Right ventricle myocardium inferior (tissue), 1 donor: ENCODE measurements around the gene MAML3. TPM values are rescaled to one million over a fixed set of nuclear protein-coding genes. Genes with fewer than 3 reads are reported as not detected.

Experiments
- ATAC-seq: fragments of 200-7000 bp; cut with Tn5 transposase; one replicate; pipeline ENCODE4 v1.9.1; 2020; ENCODE audit warnings: mild to moderate bottlenecking, moderate library complexity
- DNase-seq: peaks from one replicate; pipeline ENCODE4 v3.0.0; 2021; ENCODE audit errors: missing footprints
- intact Hi-C: fragments of 100-400 bp; cut with DNase I; formaldehyde crosslinking; loops from one replicate; pipeline ENCODE4 v1.11.0; 2022
- total RNA-seq: library from RNA; stranded (reverse); fragmentation: NEBNext Ultra II Directional; extraction: Animal tissue kit (Norgen Biotek cat#: 25700); gene quantifications from one replicate; pipeline ENCODE4 v1.2.1, GENCODE V29; 2021
- donor health status: DM: no; HTN: yes; CAD: no; lungs with severe emphysema.

MAML3 gene
- total RNA-seq, 1 donor from 2014 or later, result 2.3 TPM

DNA sequence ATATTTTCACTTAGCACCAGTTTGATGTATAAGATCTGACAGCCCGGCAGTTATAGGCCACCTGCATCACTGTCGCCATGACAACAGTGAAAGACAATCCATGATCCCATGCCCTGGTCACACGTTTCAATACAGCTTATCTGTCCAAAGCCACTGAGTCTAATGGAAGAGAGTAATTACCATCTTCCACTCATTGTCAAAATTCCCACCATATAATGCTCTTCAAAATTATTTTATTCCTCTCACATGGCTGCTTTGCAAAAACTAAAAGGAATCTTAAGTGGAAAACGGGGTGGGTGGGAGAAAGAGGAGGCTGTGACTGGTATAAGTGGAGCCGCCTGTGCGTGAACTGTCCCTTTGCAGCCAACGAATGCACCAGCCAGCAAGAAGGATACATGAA lies 44.2 kb downstream of the MAML3 start:
- intact Hi-C loops, result no loop called here
- ATAC-seq (no peak), DNase-seq (no peak)

DNA sequence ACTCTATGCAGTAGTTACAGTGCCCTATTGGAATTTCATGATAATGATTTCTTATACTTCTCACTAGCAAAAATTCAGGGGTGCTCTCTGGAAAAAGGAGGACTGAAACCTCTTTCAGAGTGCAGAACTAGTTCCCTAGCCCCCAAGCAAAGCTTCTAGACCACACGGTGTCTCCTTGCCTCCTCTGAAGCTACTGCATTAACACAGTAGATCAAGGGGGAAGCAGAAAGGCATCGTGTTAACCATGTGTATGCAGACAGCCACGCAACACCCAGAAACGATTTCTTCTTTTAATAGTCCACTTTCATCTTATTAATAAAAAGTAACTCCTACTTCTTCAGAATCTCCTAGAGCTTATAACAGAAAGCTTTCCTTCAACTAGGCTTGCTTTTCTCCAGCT lies 44.7 kb downstream of the MAML3 start:
- ATAC-seq (no peak), DNase-seq (no peak)
- intact Hi-C loops, result no loop called here

DNA sequence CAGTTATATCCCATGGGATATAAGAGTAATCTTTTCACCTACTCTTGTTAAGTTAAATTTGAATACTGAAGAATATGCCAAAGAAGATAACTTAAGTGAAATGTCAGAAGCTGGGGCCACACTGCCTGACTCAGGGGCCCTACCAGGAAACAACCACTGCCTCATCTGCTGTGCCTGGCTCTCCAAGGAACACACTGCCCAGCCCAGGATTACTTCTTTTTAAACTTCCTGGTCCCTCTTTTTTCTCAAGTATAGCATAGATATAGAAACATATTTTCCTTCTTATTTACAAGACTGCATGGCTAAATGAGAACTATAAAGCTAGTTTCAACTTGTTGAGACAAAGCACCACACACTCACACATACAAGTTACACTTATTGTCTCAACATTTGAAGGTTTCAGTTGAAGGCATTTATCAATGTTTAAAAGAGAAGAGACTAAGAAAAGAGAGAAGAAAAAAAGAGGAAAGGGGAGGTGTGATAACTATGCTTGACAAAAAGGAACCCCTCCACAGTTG lies 45.2 kb downstream of the MAML3 start:
- DNase-seq (no peak), ATAC-seq (no peak)
- intact Hi-C loops, result no loop called here

DNA sequence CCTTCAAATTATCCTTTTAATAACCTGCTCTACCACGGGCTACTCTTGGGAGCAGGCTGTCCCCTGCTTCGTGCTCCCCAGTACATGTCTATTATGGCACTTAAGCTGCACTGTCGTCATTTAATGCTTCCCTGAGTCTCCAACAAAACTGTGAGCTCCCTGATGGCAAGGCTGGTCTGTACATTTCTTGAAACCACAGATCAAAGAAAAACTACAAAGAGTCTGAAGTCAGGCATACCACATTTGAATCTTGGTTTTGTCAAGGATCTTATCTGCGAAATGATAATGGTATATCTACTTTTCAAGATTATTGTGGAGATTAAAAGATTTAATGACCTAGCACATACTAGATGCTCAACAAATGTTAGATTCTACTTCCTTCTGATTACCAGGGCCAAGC lies 45.7 kb downstream of the MAML3 start:
- ATAC-seq (no peak), DNase-seq (no peak)
- intact Hi-C loops, result no loop called here

DNA sequence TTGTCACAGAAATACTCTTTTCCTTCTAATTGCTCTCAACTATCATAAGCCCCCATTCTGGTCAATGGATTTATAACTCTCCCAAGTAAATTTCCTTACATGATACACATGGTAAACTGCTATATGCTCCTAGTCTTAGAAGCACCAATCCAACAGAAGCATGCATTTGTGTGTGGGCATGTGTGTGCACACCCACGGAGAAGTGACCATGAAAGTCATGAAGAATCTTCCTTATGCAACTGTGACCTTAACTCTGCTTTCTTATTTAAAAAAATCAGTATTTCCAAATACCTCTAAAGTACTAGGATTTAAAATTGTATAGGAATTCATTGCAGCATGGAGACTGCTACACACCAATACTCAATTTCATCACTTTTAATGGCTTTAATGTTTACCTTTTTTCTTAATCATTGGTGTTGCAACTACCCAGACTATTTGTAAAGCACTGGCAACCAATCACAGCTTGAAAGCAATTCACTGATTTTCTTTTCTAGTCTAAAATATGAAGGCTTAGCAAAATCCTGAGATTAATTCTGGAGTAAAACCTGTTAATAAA lies 47.6 kb downstream of the MAML3 start:
- no peak for DNase-seq
- intact Hi-C loops, result no loop called here
- ATAC-seq, result no peak

DNA sequence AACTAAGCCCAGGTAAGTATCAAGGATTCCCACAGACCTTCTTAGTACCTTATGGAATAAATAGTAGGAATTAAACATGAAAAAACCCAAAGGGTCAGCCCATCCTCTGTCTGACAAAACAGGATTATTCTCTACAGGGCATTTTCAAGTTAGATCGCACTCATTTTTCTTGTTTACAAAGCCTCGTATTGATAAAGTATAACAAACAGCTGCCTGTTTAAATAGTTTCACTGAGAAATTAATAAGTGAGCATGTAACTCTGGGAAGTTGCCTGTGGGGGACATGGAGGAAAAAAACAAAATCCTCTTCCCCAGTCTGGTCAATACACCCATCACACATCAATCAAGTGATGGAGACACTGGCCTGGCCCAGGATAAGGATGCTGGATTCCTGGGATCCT lies 48.5 kb downstream of the MAML3 start:
- no peak for ATAC-seq
- intact Hi-C loops, result no loop called here
- no peak for DNase-seq

DNA sequence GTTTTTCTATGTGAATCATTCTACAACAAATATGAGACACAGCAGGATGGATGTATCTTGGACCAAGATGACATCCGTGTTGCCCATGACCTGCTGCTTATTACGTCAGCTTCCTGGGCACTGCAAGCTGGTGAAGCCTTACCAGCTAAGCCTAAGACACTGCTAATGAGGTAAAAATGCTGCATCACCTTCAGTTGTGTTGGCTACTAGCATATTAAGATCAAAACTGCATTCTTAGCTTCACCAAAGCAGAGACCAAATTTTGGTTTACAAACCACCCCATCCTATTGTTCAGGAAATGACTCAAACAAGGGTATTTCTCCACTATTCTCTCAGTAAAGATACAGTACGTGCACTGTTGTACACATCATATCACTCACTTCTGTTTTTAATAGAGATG lies 50.3 kb downstream of the MAML3 start:
- intact Hi-C loops, result no loop called here
- DNase-seq, result no peak
- no peak for ATAC-seq

DNA sequence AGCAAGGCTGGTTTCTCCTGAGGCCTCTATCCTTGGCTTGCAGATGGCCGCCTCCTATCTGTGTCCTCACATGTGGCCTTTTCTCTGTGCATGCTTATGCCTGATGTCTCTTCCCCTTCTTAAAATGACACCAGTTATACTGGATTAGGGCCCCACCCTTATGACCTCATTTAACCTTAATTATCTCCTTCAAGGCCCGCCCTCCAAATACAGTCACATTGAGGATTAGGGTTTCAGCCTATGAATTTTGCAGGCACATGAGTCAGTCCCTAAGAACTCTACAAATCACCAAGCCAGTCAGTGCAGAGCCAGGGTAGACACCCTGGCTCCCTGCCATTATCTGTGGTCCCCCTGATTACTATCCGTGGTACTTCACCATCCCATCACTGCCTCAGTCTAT lies 51.6 kb downstream of the MAML3 start:
- intact Hi-C loops, result no loop called here
- ATAC-seq, result no peak

DNA sequence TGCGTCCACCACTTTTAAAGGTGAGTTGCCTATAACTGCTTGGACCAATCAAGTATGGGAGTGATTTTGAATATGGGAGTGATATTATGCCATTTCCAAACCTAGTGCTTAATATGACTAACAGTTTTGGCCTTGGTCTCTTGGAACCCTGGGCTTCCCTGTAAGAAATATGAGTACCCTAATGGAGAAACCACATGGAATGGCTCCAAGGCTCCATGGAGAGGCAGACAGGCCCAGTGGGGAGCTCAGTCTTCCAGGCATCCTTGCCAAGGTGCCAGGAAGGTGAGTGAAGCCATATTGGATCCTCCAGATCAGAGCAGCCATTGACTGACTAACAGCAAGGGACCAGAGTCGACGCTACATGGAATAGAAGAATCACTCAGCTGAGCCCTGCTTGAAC lies 53.2 kb downstream of the MAML3 start:
- ATAC-seq, result no peak
- intact Hi-C loops, result no loop called here

More for the DNA sequence above, 51.6 kb downstream of the MAML3 start:
- no peak for DNase-seq

DNA sequence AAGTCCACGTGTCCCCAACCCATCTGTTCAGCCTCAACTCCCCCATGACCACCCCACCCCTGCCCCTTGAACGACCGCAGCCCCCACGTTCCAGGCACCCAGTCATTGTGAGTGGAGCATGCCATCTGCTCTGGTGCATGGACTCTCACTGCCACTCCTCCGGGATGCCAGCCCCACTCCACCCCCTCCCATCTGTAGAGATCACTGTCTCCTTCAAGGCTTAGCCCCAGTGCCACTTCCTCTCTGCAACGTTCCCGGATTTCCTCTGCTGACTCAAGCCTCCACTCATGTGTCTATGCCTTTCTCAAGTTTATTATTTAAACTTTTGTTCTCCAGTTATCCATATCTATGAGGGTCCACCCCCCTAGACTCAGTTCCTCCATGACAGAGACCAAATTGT lies 54.0 kb downstream of the MAML3 start:
- intact Hi-C loops, result no loop called here
- ATAC-seq (peak; percentile 45), DNase-seq (peak; percentile 71)

More for the DNA sequence above, 53.2 kb downstream of the MAML3 start:
- DNase-seq, result no peak

DNA sequence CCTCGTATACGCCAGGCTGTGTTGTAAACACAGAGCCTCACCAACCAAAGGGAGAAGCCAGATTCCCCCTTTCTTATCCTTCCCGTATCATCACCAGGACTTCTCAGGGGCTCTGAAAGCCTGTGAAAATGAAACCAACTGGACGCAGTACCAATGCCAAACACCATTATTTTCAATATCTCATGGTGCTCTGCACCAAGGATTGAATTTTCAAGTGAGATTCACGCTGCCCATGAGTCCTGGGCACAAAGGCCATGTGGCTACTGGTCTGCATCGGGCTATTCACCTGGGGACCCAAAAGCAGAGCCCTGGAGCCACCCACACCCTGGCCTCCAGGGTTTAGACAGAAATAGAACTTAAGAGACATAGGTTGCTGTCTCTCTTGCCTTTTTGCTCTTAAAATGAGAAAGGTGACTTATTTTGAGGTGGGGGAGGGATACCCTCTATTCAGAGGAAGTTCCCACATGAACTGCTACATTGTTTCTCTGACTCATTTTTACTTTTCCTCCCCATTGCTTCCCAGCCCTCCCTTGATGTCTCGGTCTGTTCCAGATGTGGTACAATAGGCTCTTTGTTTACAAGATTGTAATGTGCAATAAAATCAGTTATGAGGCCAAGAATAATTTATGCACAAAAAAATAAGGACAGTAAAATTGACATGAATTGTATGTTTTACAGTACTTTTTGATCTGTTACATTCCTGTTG lies 55.4 kb downstream of the MAML3 start:
- DNase-seq, result no peak
- peak; percentile 68 for ATAC-seq
- intact Hi-C loops, result loop anchor here (1.0 kb wide), 1 partner anchor 52 kb away; no protein-coding TSS in a partner anchor

DNA sequence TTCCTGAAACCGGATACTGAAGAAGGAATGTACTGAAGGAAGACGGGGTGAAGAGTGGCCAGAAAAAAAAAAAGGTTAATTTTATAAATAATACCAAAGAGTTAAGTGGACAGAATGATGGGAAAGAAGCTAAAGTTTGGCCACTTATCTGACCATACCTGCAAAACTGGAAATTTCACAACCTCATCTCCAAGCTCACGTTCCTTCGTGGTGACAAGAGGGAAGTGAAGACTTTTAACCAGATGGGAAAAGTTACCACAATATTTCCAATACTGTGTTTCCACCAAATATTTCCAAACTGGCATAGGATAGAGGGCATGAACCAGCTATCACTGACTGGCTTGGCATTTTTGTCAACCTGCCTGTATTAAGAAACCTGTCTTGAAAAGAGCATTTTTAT lies 56.4 kb downstream of the MAML3 start:
- intact Hi-C loops, result loop anchor here (2.0 kb wide), 1 partner anchor 155 kb away; no protein-coding TSS in a partner anchor

DNA sequence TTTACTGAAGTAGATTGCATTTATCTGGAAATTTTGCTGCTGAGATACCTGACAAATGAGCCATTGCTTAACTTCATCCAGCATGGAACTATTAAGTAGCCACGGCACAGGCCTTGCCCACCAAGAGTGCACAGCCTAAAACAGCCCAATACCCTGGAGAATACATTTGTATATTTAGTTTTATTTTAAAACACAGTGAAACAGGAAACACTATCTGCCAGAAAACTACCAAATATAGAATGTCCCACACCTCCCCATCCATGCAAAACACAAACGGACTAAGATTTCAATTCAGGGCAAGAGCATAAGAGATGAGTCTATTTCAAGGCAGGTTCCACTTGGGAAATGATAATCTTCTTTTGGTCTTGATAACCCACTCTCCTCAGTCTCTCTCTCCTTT lies 57.1 kb downstream of the MAML3 start:
- DNase-seq (no peak), ATAC-seq (no peak)
- intact Hi-C loops, result loop anchor here (2.0 kb wide), 1 partner anchor 156 kb away; no protein-coding TSS in a partner anchor

More for the DNA sequence above, 56.4 kb downstream of the MAML3 start:
- no peak for DNase-seq
- ATAC-seq, result no peak

DNA sequence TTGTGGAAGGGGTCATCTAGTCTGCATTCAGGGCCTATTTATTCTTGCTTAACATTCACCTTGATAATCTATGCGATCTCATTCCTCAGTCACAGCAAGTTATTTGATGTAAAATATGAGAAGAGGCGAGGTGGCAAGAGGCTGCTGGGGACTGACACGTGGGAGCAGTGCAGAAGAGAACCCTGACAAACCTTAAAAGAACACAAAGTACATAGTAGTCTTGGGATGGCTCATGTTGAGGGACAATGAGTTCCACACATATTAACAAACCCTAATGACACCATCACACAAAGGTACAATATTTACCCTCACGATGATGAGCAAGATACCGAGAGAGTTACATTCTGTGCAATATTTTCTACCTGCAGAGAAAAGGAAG lies 57.5 kb downstream of the MAML3 start:
- DNase-seq (no peak), ATAC-seq (no peak)
- intact Hi-C loops, result loop anchor here (2.0 kb wide), 1 partner anchor 156 kb away; no protein-coding TSS in a partner anchor

DNA sequence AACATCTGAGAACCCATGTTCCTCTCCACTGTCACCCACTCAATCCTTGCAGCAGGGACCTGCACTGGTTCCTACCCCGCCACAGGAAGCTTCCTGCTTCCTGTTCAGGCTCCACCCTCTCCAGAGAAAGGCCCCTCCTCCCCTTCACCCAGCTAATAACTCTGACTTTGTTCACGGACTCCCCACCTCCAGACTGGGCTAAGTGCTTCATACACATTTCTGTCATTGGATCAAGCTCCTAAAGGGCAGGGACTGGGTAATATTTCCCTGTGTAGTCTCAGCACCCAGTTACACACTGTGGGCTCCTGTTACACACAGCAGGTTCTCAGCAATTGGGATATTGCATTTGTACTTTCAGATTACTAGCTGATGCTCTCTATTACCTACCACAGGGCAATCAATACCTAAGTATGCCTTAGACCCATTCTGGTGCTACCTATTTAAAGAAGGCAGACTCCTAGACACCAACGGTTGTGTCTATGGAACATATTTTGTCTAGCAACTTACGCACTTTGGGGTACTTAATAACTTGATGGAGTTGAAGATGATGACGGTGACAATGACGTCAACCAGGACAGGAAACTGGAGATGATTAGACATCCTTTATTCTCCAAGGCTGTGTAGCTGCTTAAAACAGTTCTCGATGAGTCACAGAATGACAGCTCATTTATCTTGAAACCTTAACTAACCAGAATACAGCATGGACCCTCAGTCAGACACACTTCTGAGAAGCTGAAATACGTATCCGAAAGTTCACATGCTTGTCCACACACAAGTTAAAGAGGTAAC lies 58.1 kb downstream of the MAML3 start:
- intact Hi-C loops, result loop anchor here (2.0 kb wide), 1 partner anchor 157 kb away; no protein-coding TSS in a partner anchor
- ATAC-seq, result no peak
- DNase-seq, result no peak

DNA sequence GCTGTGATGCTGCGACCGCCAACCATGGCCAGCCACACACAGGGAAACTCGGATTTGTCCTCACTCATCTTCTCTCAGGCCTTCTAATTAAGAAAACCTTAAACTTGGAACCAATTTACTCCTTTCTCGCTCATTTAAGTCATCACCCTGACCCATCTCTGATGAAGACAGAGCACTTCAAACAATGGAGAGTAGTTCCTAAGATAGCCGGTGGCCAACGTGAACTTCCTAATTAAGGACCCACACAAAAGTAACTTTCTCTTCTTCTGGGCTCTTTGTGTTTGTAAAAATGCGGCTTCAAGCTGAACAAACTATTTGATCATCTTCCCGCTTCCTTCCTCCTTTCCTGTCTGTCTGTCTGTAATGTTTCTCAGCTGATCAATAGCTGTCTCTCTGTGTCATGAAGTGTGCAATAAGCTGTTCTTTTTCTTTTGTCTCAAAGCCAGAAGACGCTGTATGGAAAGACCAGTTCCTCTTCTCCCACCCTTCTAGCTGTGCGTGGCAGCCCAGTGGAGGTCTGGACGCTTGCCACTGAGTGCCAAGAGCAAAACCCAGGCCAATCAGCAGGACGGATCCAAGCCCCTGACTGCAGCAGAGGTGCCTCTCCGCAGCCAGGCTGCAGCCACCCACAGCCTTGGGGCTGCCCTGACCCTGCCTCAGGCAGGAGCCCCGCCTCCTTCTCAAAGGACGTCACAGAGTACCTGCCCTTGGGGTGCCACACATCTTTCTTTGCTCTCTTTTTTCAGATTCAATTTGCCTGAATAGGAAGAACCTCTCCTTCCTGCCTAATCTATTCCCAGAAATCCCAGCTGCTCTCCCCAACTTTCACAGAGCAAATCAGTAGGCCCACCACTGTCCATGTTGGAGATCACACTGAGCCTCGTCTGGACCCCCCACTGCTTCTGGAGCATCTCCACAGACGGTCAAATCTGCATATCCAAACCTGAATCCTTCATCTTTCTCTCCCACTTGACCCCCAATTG lies 59.3 kb downstream of the MAML3 start:
- ATAC-seq (peak; percentile 37), DNase-seq (peak; percentile 81)
- intact Hi-C loops, result no loop called here

DNA sequence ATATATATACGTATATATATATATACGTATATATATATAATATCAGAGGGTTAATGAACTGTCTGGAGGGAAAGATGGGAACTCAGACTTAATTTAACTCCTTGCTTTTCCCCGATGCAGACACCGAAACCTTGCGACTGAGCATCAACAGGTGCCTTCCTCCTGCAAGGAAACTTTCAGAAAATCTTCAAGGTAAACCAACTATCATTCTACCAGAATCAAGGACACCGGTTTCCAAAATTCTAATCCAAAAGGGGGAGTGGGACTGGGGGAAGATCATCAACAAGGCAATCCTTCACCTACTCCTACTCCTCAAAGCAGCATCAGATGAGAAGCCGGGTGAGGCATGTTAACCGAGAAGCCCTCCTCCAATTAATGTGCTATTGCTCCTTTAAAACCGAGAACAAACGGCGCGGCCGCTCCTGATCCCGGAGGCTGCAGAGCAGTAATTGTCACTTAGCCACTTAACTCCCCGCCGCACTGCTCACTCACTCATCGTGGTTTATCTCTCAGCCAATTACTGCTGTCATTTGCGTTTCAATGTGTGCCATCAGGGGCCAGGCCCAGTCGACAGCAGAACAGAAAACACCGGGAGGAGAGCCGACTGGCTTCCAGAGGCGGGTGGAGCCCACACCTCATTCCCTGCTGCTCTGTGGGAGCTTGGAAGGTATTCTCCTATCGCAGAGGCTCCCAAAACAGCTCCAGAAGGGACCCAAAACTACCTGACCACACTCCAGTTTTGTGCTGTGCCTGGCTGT lies 61.7 kb downstream of the MAML3 start:
- DNase-seq, result peak; percentile 80
- intact Hi-C loops, result no loop called here

DNA sequence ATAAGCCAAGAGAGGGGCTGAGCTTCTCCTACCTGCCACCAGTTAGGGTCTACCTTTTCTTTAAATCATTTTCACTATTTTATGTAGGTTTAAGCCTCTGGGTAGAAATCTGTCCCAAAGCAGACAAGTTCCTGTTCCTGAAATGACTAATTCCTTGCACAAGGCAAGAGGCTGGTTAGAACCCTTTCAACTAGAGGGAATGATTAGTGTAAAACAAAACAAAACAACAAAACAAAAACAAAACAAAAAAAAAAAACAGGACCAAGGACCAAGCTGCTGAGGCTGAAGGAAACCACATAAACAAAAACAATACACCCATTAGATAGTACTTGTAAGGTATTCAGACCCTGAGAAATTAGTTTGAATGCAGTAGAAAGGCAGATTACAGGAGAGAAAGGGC lies 62.7 kb downstream of the MAML3 start:
- DNase-seq (no peak), ATAC-seq (no peak)
- intact Hi-C loops, result no loop called here

More for the DNA sequence above, 61.7 kb downstream of the MAML3 start:
- peak; percentile 69 for ATAC-seq
